GM23248 (cell line): Measurements from ENCODE around the gene IPO5. TPM values are rescaled to one million over a fixed set of nuclear protein-coding genes. Genes with fewer than 3 reads are reported as not detected.

Experiments
- DNase-seq: peaks from one replicate; pipeline ENCODE4 v3.0.0-alpha.2; 2015
- H2AFZ ChIP-seq: fragments of 200-600 bp; sonication (generic); 2 replicates; pipeline ENCODE4 v1.6.1; 2016; ENCODE audit warnings: antibody characterized with exemption
- H3F3A ChIP-seq: fragments of 200-600 bp; sonication (generic); 2 replicates; pipeline ENCODE4 v1.6.1; 2016; ENCODE audit warnings: mild to moderate bottlenecking, antibody characterized with exemption, mixed run types; ENCODE audit not compliant: insufficient read depth
- H3K27ac ChIP-seq: fragments of 200-600 bp; sonication (generic); 2 replicates; pipeline ENCODE4 v1.5.1; 2016; ENCODE audit warnings: mild to moderate bottlenecking
- H3K27me3 ChIP-seq: fragments of 200-600 bp; sonication (generic); replicated peaks from 2 replicates; pipeline ENCODE4 v1.6.1; 2016; ENCODE audit warnings: mild to moderate bottlenecking; ENCODE audit not compliant: insufficient read depth
- H3K36me3 ChIP-seq: fragments of 200-600 bp; sonication (generic); 2 replicates; pipeline ENCODE4 v1.6.1; 2016; ENCODE audit warnings: low read depth, mild to moderate bottlenecking
- H3K4me1 ChIP-seq: fragments of 200-600 bp; sonication (generic); 2 replicates; pipeline ENCODE4 v1.6.1; 2016; ENCODE audit warnings: mild to moderate bottlenecking; ENCODE audit not compliant: insufficient read depth
- H3K4me2 ChIP-seq: fragments of 200-600 bp; sonication (generic); one replicate; pipeline ENCODE4 v1.6.1; 2016; ENCODE audit warnings: mild to moderate bottlenecking; ENCODE audit not compliant: unreplicated experiment
- H3K4me3 ChIP-seq: fragments of 200-600 bp; sonication (generic); 2 replicates; pipeline ENCODE4 v1.5.1; 2016; ENCODE audit warnings: mild to moderate bottlenecking
- H3K79me2 ChIP-seq: fragments of 200-600 bp; sonication (generic); 2 replicates; pipeline ENCODE4 v1.6.1; 2016; ENCODE audit warnings: mild to moderate bottlenecking; ENCODE audit not compliant: insufficient read depth
- H3K9ac ChIP-seq: fragments of 200-600 bp; sonication (generic); 2 replicates; pipeline ENCODE4 v1.6.1; 2016; ENCODE audit warnings: mild to moderate bottlenecking
- H3K9me2 ChIP-seq: fragments of 200-600 bp; sonication (generic); 2 replicates; pipeline ENCODE4 v1.6.1; 2016; ENCODE audit warnings: mixed run types, mild to moderate bottlenecking, moderate library complexity; ENCODE audit not compliant: insufficient read depth
- H3K9me3 ChIP-seq: fragments of 200-600 bp; sonication (generic); one replicate; pipeline ENCODE4 v1.6.1; 2017; ENCODE audit warnings: low read depth
- H4K20me1 ChIP-seq: fragments of 200-600 bp; sonication (generic); 2 replicates; pipeline ENCODE4 v1.6.0; 2016; ENCODE audit not compliant: insufficient read depth
- EZH2 ChIP-seq: fragments of 200-600 bp; sonication (generic); IDR thresholded peaks from 2 replicates; pipeline ENCODE4 v1.6.1; 2018; ENCODE audit warnings: antibody characterized with exemption, mild to moderate bottlenecking; ENCODE audit not compliant: insufficient read depth, poor library complexity, severe bottlenecking
- EZH2phosphoT487 ChIP-seq: fragments of 200-600 bp; sonication (generic); IDR thresholded peaks from 2 replicates; pipeline ENCODE4 v1.6.1; 2018; ENCODE audit warnings: antibody characterized with exemption, moderate library complexity, mild to moderate bottlenecking, low read depth; ENCODE audit not compliant: insufficient read depth
- WGBS, 2 experiments: methylation state at CpG; one replicate each; pipeline ENCODE4 v1.1.6; 2015 to 2017; ENCODE audit warnings: low lambda C conversion rate in 2 of 2, low coverage in 1 of 2; ENCODE audit errors: missing lambda C conversion rate in 2 of 2; 5-methylcytosine and 5-hydroxymethylcytosine counted together
- in situ Hi-C: fragments of 300-500 bp; cut with MboI; formaldehyde crosslinking; loops from 2 replicates; pipeline ENCODE4 v1.15.0; 2020
- polyA plus RNA-seq: library from polyadenylated mRNA; unstranded; fragments of >200 nt; fragmentation: Nextera tagmentation; extraction: Ambion mirVana; gene quantifications from 2 replicates; pipeline ENCODE4 v1.2.1, GENCODE V29; 2016
- total RNA-seq: library from RNA; depleted of rRNA; stranded (reverse); fragments of >200 nt; shearing (Covaris generic); gene quantifications from 2 replicates; pipeline ENCODE4 v1.2.3, GENCODE V29; 2014

The IPO5 gene
- total and polyA plus RNA-seq, 2 experiments from 2014 or later = 97.4 to 229 TPM

- Histone ChIP-seq H3K27me3 (no peaks in the 10 kb centered on the region), H4K20me1 (no peaks in the 10 kb centered on the region), H3F3A (peaks cover 22% of the 10 kb centered on the region), H3K4me2 (no peak overlapping the region), H3K79me2 (no peaks in the 10 kb centered on the region), H3K9me2 (no peaks in the 10 kb centered on the region), H3K9me3 (no peaks in the 10 kb centered on the region), H3K4me1 (peaks cover 27% of the 10 kb centered on the region), H3K36me3 (peaks cover 32% of the 10 kb centered on the region), H3K27ac (no peak overlapping the region), H3K4me3 (no peak overlapping the region), H3K9ac (no peak overlapping the region), H2AFZ (no peak overlapping the region)
- no peak for DNase-seq
- in situ Hi-C loops = loop anchor here (25.0 kb wide), 1 partner anchor 387 kb away; no protein-coding TSS in a partner anchor
- WGBS, 2 experiments = 83 to 86% methylated on average over 7 of the region's 7 CpGs
- TF ChIP-seq EZH2phosphoT487 = no peak
These were observed 72.1 kb downstream of the IPO5 start for GRCh38 chr13:98025480-98026025.

- TF ChIP-seq EZH2phosphoT487 (no peak), EZH2 (no peak)
- Histone ChIP-seq H3K9me3 (no peaks in the 10 kb centered on the region), H3K4me2 (no peak overlapping the region), H3K79me2 (no peaks in the 10 kb centered on the region), H3K9me2 (no peaks in the 10 kb centered on the region), H2AFZ (no peak overlapping the region), H3K4me1 (peaks cover 33% of the 10 kb centered on the region), H3K36me3 (peaks cover 23% of the 10 kb centered on the region), H3K27me3 (no peaks in the 10 kb centered on the region), H3F3A (peaks cover 19% of the 10 kb centered on the region), H3K9ac (no peak overlapping the region), H3K4me3 (no peak overlapping the region), H4K20me1 (no peaks in the 10 kb centered on the region), H3K27ac (no peak overlapping the region)
- in situ Hi-C loops = loop anchor here (25.0 kb wide), 1 partner anchor 386 kb away; no protein-coding TSS in a partner anchor
- 31 to 35% methylated on average over 3 of the region's 3 CpGs for WGBS, 2 experiments
- peak; percentile 32 for DNase-seq
These were observed 73.0 kb downstream of the IPO5 start for GRCh38 chr13:98026457-98026857.

GRCh38 chr13:98032168-98032567 is 78.7 kb downstream of the IPO5 start:
- no peak for DNase-seq
- in situ Hi-C loops = loop anchor here (25.0 kb wide), 1 partner anchor 380 kb away; no protein-coding TSS in a partner anchor

GRCh38 chr13:98033277-98034247 is 80.1 kb downstream of the IPO5 start:
- no peak for TF ChIP-seq EZH2phosphoT487
- TF ChIP-seq EZH2 = no peak

More at GRCh38 chr13:98032168-98032567, 78.7 kb downstream of the IPO5 start:
- H3F3A ChIP-seq = peaks cover 8% of the 10 kb centered on the region; the same call in 1 of the 2 replicates
- H3K27me3 ChIP-seq = no peaks in the 10 kb centered on the region
- no peaks in the 10 kb centered on the region for H3K79me2 ChIP-seq
- no peaks in the 10 kb centered on the region for H4K20me1 ChIP-seq
- no peaks in the 10 kb centered on the region for H3K36me3 ChIP-seq
- no peak overlapping the region for H3K9ac ChIP-seq
- WGBS, 2 experiments = 59 to 63% methylated on average over 5 of the region's 5 CpGs
- H3K9me3 ChIP-seq = no peaks in the 10 kb centered on the region
- H3K4me3 ChIP-seq = no peak overlapping the region
- H3K4me2 ChIP-seq = no peak overlapping the region
- H2AFZ ChIP-seq = no peak overlapping the region
- H3K27ac ChIP-seq = no peak overlapping the region
- peaks cover 16% of the 10 kb centered on the region for H3K4me1 ChIP-seq
- no peak for TF ChIP-seq EZH2
- no peak for TF ChIP-seq EZH2phosphoT487
- no peaks in the 10 kb centered on the region for H3K9me2 ChIP-seq

More at GRCh38 chr13:98033277-98034247, 80.1 kb downstream of the IPO5 start:
- H3K79me2 ChIP-seq = no peaks in the 10 kb centered on the region
- H3K4me2 ChIP-seq = peak overlapping the region; percentile 33
- no peaks in the 10 kb centered on the region for H4K20me1 ChIP-seq
- 38 to 39% methylated on average over 19 of the region's 19 CpGs for WGBS, 2 experiments
- H3K27ac ChIP-seq = no peak overlapping the region
- 0 out of 2 replicates have a peak overlapping the region, but pooled peaks have one; percentile 40 for H2AFZ ChIP-seq
- in situ Hi-C loops = loop anchor here (25.0 kb wide), 1 partner anchor 379 kb away; no protein-coding TSS in a partner anchor
- no peaks in the 10 kb centered on the region for H3K9me3 ChIP-seq
- DNase-seq = peak; percentile 86
- H3K4me3 ChIP-seq = no peak overlapping the region
- H3K27me3 ChIP-seq = no peaks in the 10 kb centered on the region
- H3K9ac ChIP-seq = 0 out of 2 replicates have a peak overlapping the region, but pooled peaks have one; percentile 4
- peaks cover 16% of the 10 kb centered on the region for H3K4me1 ChIP-seq
- H3K9me2 ChIP-seq = no peaks in the 10 kb centered on the region
- peaks cover 8% of the 10 kb centered on the region; the same call in 1 of the 2 replicates for H3F3A ChIP-seq
- H3K36me3 ChIP-seq = no peaks in the 10 kb centered on the region
